Coronary artery (tissue), 2 donors: ENCODE results near the gene WDR87.

Source experiments
- DNase-seq: peaks from one replicate; pipeline ENCODE4 v3.0.0-alpha.2; 2017; ENCODE audit warnings: low spot score
- H3K27ac ChIP-seq, 2 donors: fragments of 200-600 bp; sonication (generic); one replicate each; pipeline ENCODE4 v1.5.1; 2016 to 2019
- H3K4me3 ChIP-seq: fragments of 200-600 bp; sonication (generic); 2 replicates; pipeline ENCODE4 v1.5.1; 2016; ENCODE audit warnings: mild to moderate bottlenecking, moderate library complexity
- CTCF ChIP-seq: fragments of 200-600 bp; sonication (generic); IDR thresholded peaks from one replicate; pipeline ENCODE4 v1.5.1; 2019; ENCODE audit warnings: antibody characterized with exemption

The WDR87 gene

GRCh38 chr19:37950471-37951175 lies 44.2 kb upstream of the WDR87 start:
- Histone ChIP-seq H3K4me3 (no peak overlapping the region), H3K27ac (no peak overlapping the region)
- TF ChIP-seq CTCF = no peak
- DNase-seq = no peak

- no peak for DNase-seq
- no peak for TF ChIP-seq CTCF
- no peak overlapping the region for H3K27ac ChIP-seq
- no peak overlapping the region for H3K4me3 ChIP-seq
Measured at GRCh38 chr19:37948362-37948761, 42.0 kb upstream of the WDR87 start.

GRCh38 chr19:37947778-37948177 lies 41.4 kb upstream of the WDR87 start:
- H3K4me3 ChIP-seq = no peak overlapping the region
- DNase-seq = no peak
- H3K27ac ChIP-seq = no peak overlapping the region
- TF ChIP-seq CTCF = no peak

- H3K27ac ChIP-seq = no peak overlapping the region
- TF ChIP-seq CTCF = no peak
Measured at GRCh38 chr19:37946132-37946531, 39.7 kb upstream of the WDR87 start.

GRCh38 chr19:37943480-37943879 lies 37.1 kb upstream of the WDR87 start:
- no peak for DNase-seq
- TF ChIP-seq CTCF = no peak
- Histone ChIP-seq H3K4me3 (no peak overlapping the region), H3K27ac (no peak overlapping the region)

More at GRCh38 chr19:37946132-37946531, 39.7 kb upstream of the WDR87 start:
- H3K4me3 ChIP-seq = no peak overlapping the region
- DNase-seq = no peak

GRCh38 chr19:37942516-37942902 lies 36.1 kb upstream of the WDR87 start:
- H3K27ac ChIP-seq = no peak overlapping the region
- DNase-seq = no peak
- no peak for TF ChIP-seq CTCF
- no peak overlapping the region for H3K4me3 ChIP-seq

GRCh38 chr19:37941782-37942515 lies 35.6 kb upstream of the WDR87 start:
- no peak for TF ChIP-seq CTCF
- Histone ChIP-seq H3K4me3 (no peak overlapping the region), H3K27ac (no peak overlapping the region)
- DNase-seq = no peak
